IMR-90 (cell line): ENCODE data around the gene OR4D6. TPM values are rescaled to one million over a fixed set of nuclear protein-coding genes. Genes with fewer than 3 reads are reported as not detected.

Source experiments
- ATAC-seq: fragments of 200-7000 bp; cut with Tn5 transposase; 2 replicates; pipeline ENCODE4 v1.9.1; 2020; ENCODE audit warnings: low read depth, mild to moderate bottlenecking, moderate library complexity
- BruUV-seq: library from RNA; stranded (reverse); fragments of 400-500 nt; replicated peaks from 2 replicates; lab custom pipeline; 2021; lab: Mats Ljungman, UMichigan
- CTCF ChIA-PET: fragments of 300-600 bp; formaldehyde crosslinking; extraction: SDS; loops from one replicate; lab custom pipeline; 2021; ENCODE audit warnings: antibody characterized with exemption; lab: Yijun Ruan, JAX
- POLR2A ChIA-PET: fragments of 300-600 bp; sonication (Branson Sonifier 250); formaldehyde crosslinking; loops from one replicate; lab custom pipeline; 2022; ENCODE audit warnings: antibody characterized with exemption; ENCODE audit not compliant: unreplicated experiment; lab: Charles Lee
- DNase-seq: peaks from one replicate; pipeline ENCODE4 v3.0.0; 2013
- H2AFZ ChIP-seq: replicated peaks from 2 replicates; pipeline ENCODE3; 2013; ENCODE audit warnings: low read length, mild to moderate bottlenecking; ENCODE audit not compliant: poor library complexity
- H2AK5ac ChIP-seq: 2 replicates; pipeline ENCODE4 v1.6.1; 2013; ENCODE audit warnings: low read depth, low read length, inconsistent platforms
- H2AK9ac ChIP-seq: replicated peaks from 2 replicates; pipeline ENCODE3; 2013; ENCODE audit warnings: mild to moderate bottlenecking, low read depth, low read length, moderate library complexity; ENCODE audit not compliant: poor library complexity
- H2BK120ac ChIP-seq: 2 replicates; pipeline ENCODE4 v1.6.1; 2013; ENCODE audit warnings: low read depth, low read length, inconsistent platforms
- H2BK15ac ChIP-seq: 3 replicates; pipeline ENCODE4 v1.6.1; 2013; ENCODE audit warnings: low read depth, low read length, inconsistent platforms
- H2BK20ac ChIP-seq: 2 replicates; pipeline ENCODE4 v1.6.1; 2013; ENCODE audit warnings: low read depth, mild to moderate bottlenecking, inconsistent platforms, low read length, moderate library complexity
- H2BK5ac ChIP-seq: 2 replicates; pipeline ENCODE4 v1.6.1; 2013; ENCODE audit warnings: mild to moderate bottlenecking, low read depth, low read length, inconsistent platforms; ENCODE audit not compliant: poor library complexity, severe bottlenecking
- H3K14ac ChIP-seq: replicated peaks from 2 replicates; pipeline ENCODE4 v1.6.1; 2013; ENCODE audit warnings: low read depth, low read length, inconsistent platforms
- H3K18ac ChIP-seq: 2 replicates; pipeline ENCODE4 v1.6.1; 2013; ENCODE audit warnings: low read depth, low read length, control low read depth
- H3K23ac ChIP-seq: 2 replicates; pipeline ENCODE4 v1.6.1; 2013; ENCODE audit warnings: low read depth, low read length, inconsistent platforms
- H3K27ac ChIP-seq: 2 replicates; pipeline ENCODE4 v1.5.1; 2013; ENCODE audit warnings: mild to moderate bottlenecking, control low read depth, low read length; ENCODE audit not compliant: insufficient read depth
- H3K27me3 ChIP-seq: 2 replicates; pipeline ENCODE4 v1.6.1; 2013; ENCODE audit warnings: low read length; ENCODE audit not compliant: control insufficient read depth, insufficient read depth
- H3K36me3 ChIP-seq: 2 replicates; pipeline ENCODE4 v1.6.1; 2013; ENCODE audit warnings: low read length, mixed read lengths; ENCODE audit not compliant: control insufficient read depth, insufficient read depth
- H3K4ac ChIP-seq: 2 replicates; pipeline ENCODE4 v1.6.1; 2013; ENCODE audit warnings: low read depth, low read length, inconsistent platforms
- H3K4me1 ChIP-seq: 2 replicates; pipeline ENCODE4 v1.6.1; 2013; ENCODE audit warnings: low read length, mixed read lengths; ENCODE audit not compliant: control insufficient read depth, insufficient read depth
- H3K4me2 ChIP-seq: 2 replicates; pipeline ENCODE4 v1.6.1; 2013; ENCODE audit warnings: low read depth, mild to moderate bottlenecking, control low read depth, low read length, moderate library complexity
- H3K4me3 ChIP-seq: 2 replicates; pipeline ENCODE4 v1.5.1; 2013; ENCODE audit warnings: low read depth, mild to moderate bottlenecking, control low read depth, low read length, moderate library complexity; ENCODE audit not compliant: insufficient read depth
- H3K56ac ChIP-seq: 2 replicates; pipeline ENCODE4 v1.6.1; 2013; ENCODE audit warnings: low read length, inconsistent platforms; ENCODE audit not compliant: insufficient read depth; ENCODE audit errors: extremely low read depth
- H3K79me1 ChIP-seq, 2 experiments: 2 replicates each; pipeline ENCODE4 v1.6.1; 2013; ENCODE audit warnings: low read length in 2 of 2, inconsistent platforms in 1 of 2, low read depth in 1 of 2
- H3K9ac ChIP-seq: 2 replicates; pipeline ENCODE4 v1.6.1; 2013; ENCODE audit warnings: low read depth, low read length, control low read depth
- H3K9me1 ChIP-seq: 2 replicates; pipeline ENCODE4 v1.6.1; 2013; ENCODE audit warnings: low read length, inconsistent platforms; ENCODE audit not compliant: insufficient read depth
- H3K9me3 ChIP-seq: 2 replicates; pipeline ENCODE4 v1.6.1; 2013; ENCODE audit warnings: low read length; ENCODE audit not compliant: control insufficient read depth, insufficient read depth
- H4K20me1 ChIP-seq: 2 replicates; pipeline ENCODE4 v1.6.1; 2013; ENCODE audit warnings: low read length, inconsistent platforms; ENCODE audit not compliant: insufficient read depth
- H4K5ac ChIP-seq: 2 replicates; pipeline ENCODE4 v1.6.1; 2013; ENCODE audit warnings: mild to moderate bottlenecking, low read depth, low read length, control low read depth
- H4K8ac ChIP-seq, 2 experiments: 2 replicates each; pipeline ENCODE4 v1.6.1; 2013; ENCODE audit warnings: low read depth in 2 of 2, low read length in 2 of 2, control low read depth in 1 of 2, inconsistent platforms in 1 of 2
- H4K91ac ChIP-seq: 2 replicates; pipeline ENCODE4 v1.6.1; 2013; ENCODE audit warnings: low read depth, low read length, inconsistent platforms; ENCODE audit not compliant: insufficient read depth
- BHLHE40 ChIP-seq: fragments of 150-350 bp; IDR thresholded peaks from 2 replicates; pipeline ENCODE4 v1.6.1; 2016; ENCODE audit warnings: mild to moderate bottlenecking, low read depth, low read length
- CEBPB ChIP-seq: IDR thresholded peaks from 2 replicates; pipeline ENCODE4 v1.6.1; 2012; ENCODE audit warnings: low read depth, low read length, improper control_type of control experiment
- CHD1 ChIP-seq: IDR thresholded peaks from 2 replicates; pipeline ENCODE4 v1.6.1; 2012; ENCODE audit warnings: low read depth, low read length, improper control_type of control experiment
- FOS ChIP-seq: fragments of 150-350 bp; IDR thresholded peaks from 2 replicates; pipeline ENCODE4 v1.6.1; 2016; ENCODE audit warnings: low read depth, low read length
- MAFK ChIP-seq: IDR thresholded peaks from 2 replicates; pipeline ENCODE4 v1.6.1; 2012; ENCODE audit warnings: low read depth, low read length, improper control_type of control experiment
- MAZ ChIP-seq: IDR thresholded peaks from 2 replicates; pipeline ENCODE4 v1.6.1; 2012; ENCODE audit warnings: low read depth, mild to moderate bottlenecking, low read length, improper control_type of control experiment, moderate library complexity, borderline replicate concordance
- MXI1 ChIP-seq: IDR thresholded peaks from 2 replicates; pipeline ENCODE4 v1.6.1; 2012; ENCODE audit warnings: low read depth, mild to moderate bottlenecking, low read length, moderate library complexity, borderline replicate concordance
- NFE2L2 ChIP-seq: fragments of 150-350 bp; IDR thresholded peaks from 2 replicates; pipeline ENCODE4 v1.6.1; 2016; ENCODE audit warnings: low read depth, mild to moderate bottlenecking, low read length
- POLR2A ChIP-seq: IDR thresholded peaks from 2 replicates; pipeline ENCODE4 v1.6.1; 2012; ENCODE audit warnings: mild to moderate bottlenecking, low read depth, low read length
- RAD21 ChIP-seq: IDR thresholded peaks from 2 replicates; pipeline ENCODE4 v1.6.1; 2012; ENCODE audit warnings: low read length, improper control_type of control experiment
- RCOR1 ChIP-seq: IDR thresholded peaks from 2 replicates; pipeline ENCODE4 v1.6.1; 2012; ENCODE audit warnings: mild to moderate bottlenecking, low read length, improper control_type of control experiment; ENCODE audit not compliant: insufficient replicate concordance
- RFX5 ChIP-seq: IDR thresholded peaks from 2 replicates; pipeline ENCODE4 v1.8.0; 2012; ENCODE audit warnings: low read depth, mild to moderate bottlenecking, low read length, moderate library complexity
- SMC3 ChIP-seq: fragments of 150-350 bp; IDR thresholded peaks from 2 replicates; pipeline ENCODE4 v1.6.1; 2016; ENCODE audit warnings: low read depth, mild to moderate bottlenecking, antibody characterized with exemption, low read length, moderate library complexity
- dilution Hi-C: fragments of 300-500 bp; cut with HindIII; formaldehyde crosslinking; loops from one replicate; pipeline ENCODE4 v1.14.3; 2018; ENCODE audit warnings: low sequenced_read_pairs; ENCODE audit not compliant: unreplicated experiment
- in situ Hi-C: fragments of 300-500 bp; cut with MboI; formaldehyde crosslinking; loops from 3 replicates; pipeline ENCODE4 v1.14.3; 2019; ENCODE audit warnings: low sequenced_read_pairs, inconsistent platforms, mixed read lengths
- intact Hi-C: fragments of 100-400 bp; cut with micrococcal nuclease; formaldehyde crosslinking; loops from 2 replicates; pipeline ENCODE4 v1.10.0; 2022
- polyA plus RNA-seq, 3 experiments: library from polyadenylated mRNA; depleted of rRNA; stranded (reverse); fragments of >200 nt; gene quantifications; 2 replicates each; pipeline ENCODE4 v1.2.3, GENCODE V29; 2012; ENCODE audit warnings: low replicate concordance in 1 of 3
- total RNA-seq: library from RNA; depleted of rRNA; stranded (reverse); fragments of >200 nt; gene quantifications from 2 replicates; pipeline ENCODE4 v1.2.3, GENCODE V29; 2012
- TF ChIP-seq, protein P1 (sequence below): fragments of 150-350 bp; IDR thresholded peaks from 2 replicates; pipeline ENCODE4 v1.6.1; 2016; ENCODE audit warnings: low read depth, mild to moderate bottlenecking, low read length, moderate library complexity, borderline replicate concordance
- TF ChIP-seq, protein P2 (sequence below): fragments of 150-350 bp; IDR thresholded peaks from 2 replicates; pipeline ENCODE4 v1.6.1; 2017; ENCODE audit warnings: mild to moderate bottlenecking, antibody characterized with exemption, low read length, low read depth
- TF ChIP-seq, protein P3 (sequence below): conservative IDR thresholded peaks from 2 replicates; pipeline ENCODE4 v1.5.1; 2012; ENCODE audit warnings: mild to moderate bottlenecking, low read depth, low read length, improper control_type of control experiment

OR4D6 gene
- total and polyA plus RNA-seq, 2 of the 4 experiments (the other 2 are of a cell fraction) = not detected

DNA sequence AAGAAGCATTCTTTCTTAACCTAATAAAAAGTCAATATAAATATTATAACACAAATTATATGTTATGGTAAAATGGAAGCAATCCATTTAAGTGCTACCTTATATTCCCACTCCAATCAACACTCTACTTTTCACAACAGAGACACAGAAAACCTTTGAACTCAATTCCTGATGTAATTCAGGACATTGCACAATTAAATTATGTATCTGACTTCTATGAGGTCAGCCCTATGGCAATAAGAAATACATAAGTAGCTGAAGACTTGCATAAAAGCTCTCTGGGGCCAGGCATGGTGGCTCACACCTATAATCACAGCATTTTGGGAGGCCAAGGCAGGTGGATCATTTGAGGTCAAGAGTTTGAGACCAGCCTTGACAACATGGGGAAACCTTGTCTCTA, 23.1 kb downstream of the OR4D6 start:
- H3K9me3 ChIP-seq = no peaks in the 10 kb centered on the region
- no peaks in the 10 kb centered on the region for H3K79me1 ChIP-seq
- H3K27ac ChIP-seq = no peak overlapping the region
- no peak overlapping the region for H2AK9ac ChIP-seq
- no peaks in the 10 kb centered on the region for H3K27me3 ChIP-seq
- no peak overlapping the region for H4K5ac ChIP-seq
- TF ChIP-seq NFE2L2 = no peak
- TF ChIP-seq RAD21 = no peak
- TF ChIP-seq MAZ = no peak
- no peak for TF ChIP-seq POLR2A
- no peak for TF ChIP-seq SMC3
- no peak for TF ChIP-seq CHD1
- no peak for TF ChIP-seq BHLHE40
- TF ChIP-seq, protein P1, sequence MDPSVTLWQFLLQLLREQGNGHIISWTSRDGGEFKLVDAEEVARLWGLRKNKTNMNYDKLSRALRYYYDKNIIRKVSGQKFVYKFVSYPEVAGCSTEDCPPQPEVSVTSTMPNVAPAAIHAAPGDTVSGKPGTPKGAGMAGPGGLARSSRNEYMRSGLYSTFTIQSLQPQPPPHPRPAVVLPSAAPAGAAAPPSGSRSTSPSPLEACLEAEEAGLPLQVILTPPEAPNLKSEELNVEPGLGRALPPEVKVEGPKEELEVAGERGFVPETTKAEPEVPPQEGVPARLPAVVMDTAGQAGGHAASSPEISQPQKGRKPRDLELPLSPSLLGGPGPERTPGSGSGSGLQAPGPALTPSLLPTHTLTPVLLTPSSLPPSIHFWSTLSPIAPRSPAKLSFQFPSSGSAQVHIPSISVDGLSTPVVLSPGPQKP = no peak
- no peak for TF ChIP-seq FOS
- TF ChIP-seq, protein P2, sequence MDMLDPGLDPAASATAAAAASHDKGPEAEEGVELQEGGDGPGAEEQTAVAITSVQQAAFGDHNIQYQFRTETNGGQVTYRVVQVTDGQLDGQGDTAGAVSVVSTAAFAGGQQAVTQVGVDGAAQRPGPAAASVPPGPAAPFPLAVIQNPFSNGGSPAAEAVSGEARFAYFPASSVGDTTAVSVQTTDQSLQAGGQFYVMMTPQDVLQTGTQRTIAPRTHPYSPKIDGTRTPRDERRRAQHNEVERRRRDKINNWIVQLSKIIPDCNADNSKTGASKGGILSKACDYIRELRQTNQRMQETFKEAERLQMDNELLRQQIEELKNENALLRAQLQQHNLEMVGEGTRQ = no peak
- TF ChIP-seq MAFK = no peak
- no peak for TF ChIP-seq MXI1
- no peak for TF ChIP-seq RFX5
- no peak for TF ChIP-seq RCOR1
- TF ChIP-seq, protein P3, sequence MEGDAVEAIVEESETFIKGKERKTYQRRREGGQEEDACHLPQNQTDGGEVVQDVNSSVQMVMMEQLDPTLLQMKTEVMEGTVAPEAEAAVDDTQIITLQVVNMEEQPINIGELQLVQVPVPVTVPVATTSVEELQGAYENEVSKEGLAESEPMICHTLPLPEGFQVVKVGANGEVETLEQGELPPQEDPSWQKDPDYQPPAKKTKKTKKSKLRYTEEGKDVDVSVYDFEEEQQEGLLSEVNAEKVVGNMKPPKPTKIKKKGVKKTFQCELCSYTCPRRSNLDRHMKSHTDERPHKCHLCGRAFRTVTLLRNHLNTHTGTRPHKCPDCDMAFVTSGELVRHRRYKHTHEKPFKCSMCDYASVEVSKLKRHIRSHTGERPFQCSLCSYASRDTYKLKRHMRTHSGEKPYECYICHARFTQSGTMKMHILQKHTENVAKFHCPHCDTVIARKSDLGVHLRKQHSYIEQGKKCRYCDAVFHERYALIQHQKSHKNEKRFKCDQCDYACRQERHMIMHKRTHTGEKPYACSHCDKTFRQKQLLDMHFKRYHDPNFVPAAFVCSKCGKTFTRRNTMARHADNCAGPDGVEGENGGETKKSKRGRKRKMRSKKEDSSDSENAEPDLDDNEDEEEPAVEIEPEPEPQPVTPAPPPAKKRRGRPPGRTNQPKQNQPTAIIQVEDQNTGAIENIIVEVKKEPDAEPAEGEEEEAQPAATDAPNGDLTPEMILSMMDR = no peak
- TF ChIP-seq CEBPB = no peak
- no peak overlapping the region for H2BK15ac ChIP-seq
- ChIA-PET CTCF (no interaction called here), POLR2A (no interaction called here)
- no peaks in the 10 kb centered on the region for H3K36me3 ChIP-seq
- in situ Hi-C loops = no loop called here
- no peak overlapping the region for H3K23ac ChIP-seq
- H3K4me1 ChIP-seq = no peaks in the 10 kb centered on the region
- H2BK120ac ChIP-seq = no peak overlapping the region
- DNase-seq = no peak
- intact Hi-C loops = no loop called here
- BruUV-seq = no TSS peak
- H4K8ac ChIP-seq = no peak overlapping the region
- H4K20me1 ChIP-seq = no peaks in the 10 kb centered on the region
- no peaks in the 10 kb centered on the region for H3K9me1 ChIP-seq
- no peak overlapping the region for H4K91ac ChIP-seq
- H2BK5ac ChIP-seq = no peak overlapping the region
- no peak overlapping the region for H3K4ac ChIP-seq
- no peak overlapping the region for H3K9ac ChIP-seq
- dilution Hi-C loops = no loop called here
- no peak overlapping the region for H2AFZ ChIP-seq
- no peak overlapping the region for H3K4me2 ChIP-seq
- no peak overlapping the region for H3K14ac ChIP-seq
- no peak overlapping the region for H3K18ac ChIP-seq
- H2BK20ac ChIP-seq = no peak overlapping the region
- H3K56ac ChIP-seq = no peak overlapping the region
- H2AK5ac ChIP-seq = no peak overlapping the region
- no peak for ATAC-seq
- H3K4me3 ChIP-seq = no peak overlapping the region
